ENCODE data around the gene ERN2. TPM values are rescaled to one million over a fixed set of nuclear protein-coding genes. Genes with fewer than 3 reads are reported as not detected.

Gene ERN2
- total RNA-seq, 2 donors from 2014 or later = 121 to 191 TPM

DNA sequence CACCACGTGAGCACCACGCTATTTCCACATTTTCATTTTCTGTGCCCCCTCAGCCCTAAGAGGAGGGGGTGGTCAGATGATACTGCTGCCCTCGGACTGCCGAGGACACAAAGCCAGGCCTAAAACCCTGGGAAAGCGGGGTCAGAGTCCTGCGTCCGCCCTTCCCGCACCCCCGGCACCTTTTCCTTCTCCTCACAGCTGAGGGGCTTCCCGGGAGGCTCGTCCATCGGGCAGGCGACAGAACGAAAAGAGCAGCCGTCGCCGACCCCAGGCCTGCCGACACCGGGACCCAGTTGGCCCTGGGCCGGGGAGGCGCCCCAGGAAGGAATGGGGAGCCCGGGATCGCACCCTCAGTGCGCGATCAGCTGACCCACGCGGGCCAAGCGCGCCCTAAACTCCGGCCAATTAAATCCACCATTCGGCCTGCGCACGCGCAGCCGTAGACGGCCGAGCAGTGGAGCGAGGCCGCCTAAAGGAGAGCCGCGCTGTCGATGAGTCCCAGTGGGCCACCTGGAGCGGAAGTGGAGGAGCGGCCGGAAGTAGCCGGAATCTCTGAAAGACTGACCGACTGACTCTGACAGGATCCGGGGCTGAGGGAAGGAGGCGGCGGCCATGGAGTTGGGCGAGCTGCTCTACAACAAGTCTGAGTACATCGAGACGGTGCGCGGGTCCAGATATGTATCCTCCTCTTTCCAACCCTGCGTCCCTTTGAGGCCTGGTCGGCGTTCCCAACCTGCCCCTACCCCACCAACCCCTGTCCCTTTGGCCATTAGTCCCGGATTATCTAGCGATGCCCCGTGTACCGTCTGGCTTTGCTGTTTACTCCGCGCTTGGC, 71.9 kb downstream of the ERN2 start, which contains the start of the genes DCTN5 and PALB2:
Gene DCTN5, plus strand, starts transcription at position 536 of the 835 bp plus-strand sequence. Its CDS starts 77 bp downstream, at position 613.
Gene PALB2, minus strand, starts transcription at position 380 of the 835 bp plus-strand sequence. Its CDS starts 153 bp downstream, at position 227.
- H3K9ac ChIP-seq (ENCODE audit: low read depth in 2 of 2, low read length in 2 of 2) = peak within 1 kb of the TSS; percentile 93 to 95
- H3K4me3 ChIP-seq = peak within 1 kb of the TSS; percentile 99
- no peaks in the 10 kb centered on the region for H3K9me3 ChIP-seq
- H3K36me3 ChIP-seq = no peaks in the 10 kb centered on the region
- H3K27ac ChIP-seq = peak within 1 kb of the TSS; percentile 72
- no peaks in the 10 kb centered on the region for H3K27me3 ChIP-seq
- intact Hi-C loops (cut with DNase I) = no loop called here
- TF ChIP-seq, protein P1, sequence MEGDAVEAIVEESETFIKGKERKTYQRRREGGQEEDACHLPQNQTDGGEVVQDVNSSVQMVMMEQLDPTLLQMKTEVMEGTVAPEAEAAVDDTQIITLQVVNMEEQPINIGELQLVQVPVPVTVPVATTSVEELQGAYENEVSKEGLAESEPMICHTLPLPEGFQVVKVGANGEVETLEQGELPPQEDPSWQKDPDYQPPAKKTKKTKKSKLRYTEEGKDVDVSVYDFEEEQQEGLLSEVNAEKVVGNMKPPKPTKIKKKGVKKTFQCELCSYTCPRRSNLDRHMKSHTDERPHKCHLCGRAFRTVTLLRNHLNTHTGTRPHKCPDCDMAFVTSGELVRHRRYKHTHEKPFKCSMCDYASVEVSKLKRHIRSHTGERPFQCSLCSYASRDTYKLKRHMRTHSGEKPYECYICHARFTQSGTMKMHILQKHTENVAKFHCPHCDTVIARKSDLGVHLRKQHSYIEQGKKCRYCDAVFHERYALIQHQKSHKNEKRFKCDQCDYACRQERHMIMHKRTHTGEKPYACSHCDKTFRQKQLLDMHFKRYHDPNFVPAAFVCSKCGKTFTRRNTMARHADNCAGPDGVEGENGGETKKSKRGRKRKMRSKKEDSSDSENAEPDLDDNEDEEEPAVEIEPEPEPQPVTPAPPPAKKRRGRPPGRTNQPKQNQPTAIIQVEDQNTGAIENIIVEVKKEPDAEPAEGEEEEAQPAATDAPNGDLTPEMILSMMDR (IDR thresholded peaks at IDR 0.05) = no peak
- DNase-seq = peak; percentile 94
- H3K4me1 ChIP-seq = peaks cover 3% of the 10 kb centered on the region

DNA sequence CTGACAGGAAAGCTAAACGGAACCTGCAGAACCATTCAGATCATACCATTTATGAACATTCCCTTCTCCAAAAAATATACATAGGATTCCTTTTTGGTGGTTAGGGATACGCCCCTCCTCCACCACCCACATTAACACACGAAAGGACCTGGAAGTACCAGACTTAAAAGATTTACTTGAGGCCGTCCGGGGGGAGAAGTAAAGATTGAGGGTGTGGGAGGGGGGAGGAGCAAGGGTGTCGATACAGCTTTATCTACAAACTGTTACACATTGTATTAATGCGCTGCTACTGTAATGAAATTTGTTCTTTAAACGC, 72.4 kb downstream of the ERN2 start:
- no peaks in the 10 kb centered on the region for H3K36me3 ChIP-seq

More for the DNA sequence above, 72.4 kb downstream of the ERN2 start:
- Histone ChIP-seq H3K9me3 (no peaks in the 10 kb centered on the region), H3K9ac (ENCODE audit: low read depth in 2 of 2, low read length in 2 of 2) (peak overlapping the region; percentile 71 to 76), H3K4me3 (peak overlapping the region; percentile 99), H3K4me1 (peaks cover 3% of the 10 kb centered on the region), H3K27me3 (no peaks in the 10 kb centered on the region), H3K27ac (no peak overlapping the region)
- peak; percentile 20 for DNase-seq
- intact Hi-C loops (cut with DNase I) = no loop called here
- TF ChIP-seq, protein P1 (IDR thresholded peaks at IDR 0.05) = no peak

Other genes starting within 250 kb of the ERN2 start
- gene GGA2, start 202.7 kb downstream of the ERN2 start, total RNA-seq = 10 to 100 TPM; 45.3 to 48.0 TPM
- 10 to 100 TPM; 12.3 to 28.7 TPM for gene EARS2, start 155.9 kb downstream of the ERN2 start, total RNA-seq
- gene UBFD1, start 155.5 kb downstream of the ERN2 start, total RNA-seq = 10 to 100 TPM; 32.4 to 62.4 TPM
- gene NDUFAB1, start 116.9 kb downstream of the ERN2 start, total RNA-seq = 100 to 1,000 TPM; 136 to 212 TPM
- gene PALB2, start 71.9 kb downstream of the ERN2 start, total RNA-seq = 10 to 100 TPM in 1 of 2 donors, 1 to 10 TPM in 1; 8.2 to 13.3 TPM
- 10 to 100 TPM; 61.5 to 62.1 TPM for gene DCTN5, start 71.8 kb downstream of the ERN2 start, total RNA-seq
- 10 to 100 TPM; 17.6 to 84.7 TPM for gene PLK1, start 34.3 kb downstream of the ERN2 start, total RNA-seq
- 100 to 1,000 TPM in 1 of 2 donors, 10 to 100 TPM in 1; 36.0 to 261 TPM for gene CHP2, start 41.8 kb upstream of the ERN2 start, total RNA-seq
- gene PRKCB, start 122.8 kb upstream of the ERN2 start, total RNA-seq = 10 to 100 TPM in 1 of 2 donors, 1 to 10 TPM in 1; 2.5 to 10.7 TPM